Liver (tissue), 3 donors: Measurements from ENCODE around the gene ZNF749.

Experiments
- RAD21 ChIP-seq, 2 donors: IDR thresholded peaks; 2 replicates each; pipeline ENCODE4 v1.6.1; 2016; ENCODE audit warnings: antibody characterized with exemption in 2 of 2, mild to moderate bottlenecking in 2 of 2
- SP1 ChIP-seq: IDR thresholded peaks from 2 replicates; pipeline ENCODE4 v1.6.1; 2018; ENCODE audit warnings: antibody characterized with exemption, mild to moderate bottlenecking
- TAF1 ChIP-seq: conservative IDR thresholded peaks from 2 replicates; pipeline ENCODE4 v1.6.1; 2016; ENCODE audit warnings: antibody characterized with exemption, mild to moderate bottlenecking
- TF ChIP-seq, protein P1 (sequence below): fragments of 150-350 bp; IDR thresholded peaks from 2 replicates; pipeline ENCODE4 v1.5.1; 2017; ENCODE audit warnings: improper control_type of control experiment, low read depth, low read length; ENCODE audit not compliant: missing input control
- donor health status: healthy.
- donor health status: healthy.

DNA sequence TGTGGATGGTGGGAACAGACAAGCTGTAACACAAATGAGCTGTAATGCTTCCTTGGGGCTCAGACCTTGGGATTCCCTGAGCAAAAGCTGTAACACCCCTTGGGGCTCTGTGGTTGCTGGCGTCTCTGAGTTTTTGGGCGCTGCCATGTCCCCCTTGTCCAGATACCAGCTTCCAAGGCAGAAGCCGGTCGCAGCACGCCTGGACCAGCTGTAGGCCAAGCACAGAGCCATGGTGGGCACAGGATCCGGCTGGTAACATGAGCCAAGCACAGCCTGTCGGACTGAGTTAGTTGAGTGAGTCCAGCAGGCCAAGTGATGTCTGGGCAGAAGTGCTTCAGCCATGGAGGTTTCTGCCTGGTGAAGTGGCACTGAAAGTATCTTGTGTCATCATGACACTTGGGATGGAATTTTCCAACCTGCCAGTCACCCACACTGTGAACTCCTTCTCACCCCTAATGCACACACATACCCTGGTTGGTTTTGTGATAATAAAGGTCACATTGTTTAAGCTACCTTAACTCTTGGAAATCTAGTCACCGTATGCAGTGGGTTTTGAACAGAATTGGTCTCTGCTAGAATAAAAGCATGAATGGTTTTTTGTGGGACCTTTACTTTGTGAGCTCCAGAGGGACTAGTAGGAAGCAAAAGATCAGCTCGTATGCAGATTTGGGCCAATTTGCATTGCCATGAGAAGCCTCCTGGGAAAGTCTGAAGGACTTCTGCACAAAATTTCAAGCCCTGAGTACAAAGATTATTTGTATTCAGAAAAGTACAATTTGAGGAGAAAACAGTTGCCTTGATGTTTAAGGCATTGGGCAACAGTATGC is 31.2 kb upstream of the ZNF749 start:
- TF ChIP-seq, protein P1, sequence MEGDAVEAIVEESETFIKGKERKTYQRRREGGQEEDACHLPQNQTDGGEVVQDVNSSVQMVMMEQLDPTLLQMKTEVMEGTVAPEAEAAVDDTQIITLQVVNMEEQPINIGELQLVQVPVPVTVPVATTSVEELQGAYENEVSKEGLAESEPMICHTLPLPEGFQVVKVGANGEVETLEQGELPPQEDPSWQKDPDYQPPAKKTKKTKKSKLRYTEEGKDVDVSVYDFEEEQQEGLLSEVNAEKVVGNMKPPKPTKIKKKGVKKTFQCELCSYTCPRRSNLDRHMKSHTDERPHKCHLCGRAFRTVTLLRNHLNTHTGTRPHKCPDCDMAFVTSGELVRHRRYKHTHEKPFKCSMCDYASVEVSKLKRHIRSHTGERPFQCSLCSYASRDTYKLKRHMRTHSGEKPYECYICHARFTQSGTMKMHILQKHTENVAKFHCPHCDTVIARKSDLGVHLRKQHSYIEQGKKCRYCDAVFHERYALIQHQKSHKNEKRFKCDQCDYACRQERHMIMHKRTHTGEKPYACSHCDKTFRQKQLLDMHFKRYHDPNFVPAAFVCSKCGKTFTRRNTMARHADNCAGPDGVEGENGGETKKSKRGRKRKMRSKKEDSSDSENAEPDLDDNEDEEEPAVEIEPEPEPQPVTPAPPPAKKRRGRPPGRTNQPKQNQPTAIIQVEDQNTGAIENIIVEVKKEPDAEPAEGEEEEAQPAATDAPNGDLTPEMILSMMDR = no peak
- TF ChIP-seq SP1 (no peak), RAD21 (IDR thresholded peaks at IDR 0.05) (no peak), TAF1 (no peak)
